K562 (cell line): ENCODE measurements around the gene FBLN7. TPM values are rescaled to one million over a fixed set of nuclear protein-coding genes. Genes with fewer than 3 reads are reported as not detected.

Source experiments
- ATAC-seq: fragments of 200-7000 bp; cut with Tn5 transposase; 3 replicates; pipeline ENCODE4 v1.9.1; 2020; ENCODE audit warnings: moderate library complexity
- BruUV-seq: library from RNA; stranded (reverse); fragments of 400-500 nt; replicated peaks from 2 replicates; lab custom pipeline; 2021; lab: Mats Ljungman, UMichigan
- CTCF ChIA-PET: fragments of 300-600 bp; formaldehyde crosslinking; extraction: SDS; loops from one replicate; lab custom pipeline; 2021; ENCODE audit warnings: low intra/inter-chr PET ratio; lab: Yijun Ruan, JAX
- POLR2A ChIA-PET: fragments of 300-600, 350-650 bp; sonication (Branson Sonifier 250); formaldehyde crosslinking; extraction: SDS; loops from one replicate; lab custom pipeline; 2021; ENCODE audit warnings: antibody characterized with exemption, inconsistent platforms; lab: Yijun Ruan, JAX
- DNase-seq, 4 experiments: peaks; one replicate each; pipeline versions ENCODE4 v3.0.0 to v3.0.0-alpha.2; 2011 to 2018; ENCODE audit warnings: low spot score in 3 of 4, mixed read lengths in 3 of 4; ENCODE audit errors: extremely low read depth in 1 of 4
- FAIRE-seq: peaks from 2 replicates; lab custom pipeline; 2011; peaks lifted over from hg19 to GRCh38; lab: Jason Lieb, UNC
- H2AFZ ChIP-seq: 2 replicates; pipeline ENCODE4 v1.6.0; 2011; ENCODE audit warnings: low read depth, low read length, control low read depth, inconsistent platforms
- H3K27ac ChIP-seq: fragments of 200-600 bp; 3 replicates; pipeline ENCODE4 v1.8.0; 2011; ENCODE audit warnings: low read depth, mild to moderate bottlenecking, control low read depth, inconsistent platforms, low read length, moderate library complexity, mixed read lengths; ENCODE audit errors: extremely low read depth
- H3K27me3 ChIP-seq, 2 experiments: fragments of 300-600 bp in 1 of 2; 2 replicates in 1 of 2; 3 replicates in 1 of 2; pipeline versions ENCODE4 v1.6.0 to v1.8.0; 2011; ENCODE audit warnings: inconsistent platforms in 2 of 2, low read length in 2 of 2, mild to moderate bottlenecking in 1 of 2, mixed read lengths in 1 of 2, moderate library complexity in 1 of 2; ENCODE audit not compliant: control insufficient read depth in 2 of 2, insufficient read depth in 2 of 2
- H3K36me3 ChIP-seq: fragments of 300-600 bp; 3 replicates; pipeline ENCODE4 v1.8.0; 2011; ENCODE audit warnings: mild to moderate bottlenecking, low read length, inconsistent platforms; ENCODE audit not compliant: control insufficient read depth, insufficient read depth
- H3K4me1 ChIP-seq, 2 experiments: fragments of 200-600 bp in 1 of 2; replicated peaks in 1 of 2; 2 replicates in 1 of 2; 3 replicates in 1 of 2; pipeline versions ENCODE4 v1.5.1 to v1.8.0; 2011; ENCODE audit warnings: inconsistent platforms in 2 of 2, low read length in 2 of 2, mild to moderate bottlenecking in 1 of 2, mixed read lengths in 1 of 2, moderate library complexity in 1 of 2; ENCODE audit not compliant: control insufficient read depth in 2 of 2, insufficient read depth in 2 of 2
- H3K4me2 ChIP-seq: 2 replicates; pipeline ENCODE4 v1.6.1; 2011; ENCODE audit warnings: low read length, control low read depth, inconsistent platforms, mixed read lengths; ENCODE audit not compliant: insufficient read depth
- H3K4me3 ChIP-seq: fragments of 200-600 bp; sonication (generic), shearing (Covaris generic); 2 replicates; pipeline ENCODE4 v1.5.1; 2016; ENCODE audit warnings: control low read depth, inconsistent platforms
- H3K79me2 ChIP-seq: fragments of 200-600 bp; 3 replicates; pipeline ENCODE4 v1.8.0; 2011; ENCODE audit warnings: low read length, inconsistent platforms; ENCODE audit not compliant: control insufficient read depth, insufficient read depth
- H3K9ac ChIP-seq, 2 experiments: 2 replicates each; pipeline versions ENCODE4 v1.6.0 to v1.6.1; 2011; ENCODE audit warnings: low read depth in 2 of 2, low read length in 2 of 2, control low read depth in 1 of 2, inconsistent platforms in 1 of 2, mild to moderate bottlenecking in 1 of 2, mixed read lengths in 1 of 2; ENCODE audit not compliant: insufficient read depth in 1 of 2
- H3K9me1 ChIP-seq: one replicate; pipeline ENCODE4 v1.6.0; 2011; ENCODE audit warnings: inconsistent platforms, mild to moderate bottlenecking, low read length, moderate library complexity; ENCODE audit not compliant: control insufficient read depth, insufficient read depth
- H3K9me3 ChIP-seq: replicated peaks from 2 replicates; pipeline ENCODE4 v1.5.1; 2011; ENCODE audit warnings: low read depth, low read length, inconsistent platforms; ENCODE audit not compliant: control insufficient read depth, insufficient read depth
- H4K20me1 ChIP-seq: replicated peaks from 2 replicates; pipeline ENCODE4 v1.6.1; 2011; ENCODE audit warnings: low read length, inconsistent platforms, mixed read lengths; ENCODE audit not compliant: control insufficient read depth, insufficient read depth
- C11orf30 ChIP-seq: fragments of 450-650 bp; IDR thresholded peaks from 2 replicates; pipeline ENCODE4 v1.6.1; 2016; ENCODE audit warnings: low read depth, mild to moderate bottlenecking
- CCAR2 ChIP-seq: fragments of 200-400 bp; formaldehyde crosslinking; IDR thresholded peaks from 2 replicates; pipeline ENCODE4 v1.6.1; 2017; ENCODE audit warnings: mild to moderate bottlenecking, low read depth, low read length
- CREB3L1 ChIP-seq: fragments of 450-650 bp; IDR thresholded peaks from 2 replicates; pipeline ENCODE4 v1.6.1; 2014; ENCODE audit warnings: low read depth, mild to moderate bottlenecking, moderate library complexity, borderline replicate concordance
- HNRNPK ChIP-seq: fragments of 200-400 bp; formaldehyde crosslinking; IDR thresholded peaks from one replicate; pipeline ENCODE4 v1.6.1; 2018; ENCODE audit warnings: mild to moderate bottlenecking, low read depth, low read length; ENCODE audit not compliant: poor library complexity, severe bottlenecking
- MAFF ChIP-seq: IDR thresholded peaks from 2 replicates; pipeline ENCODE4 v1.6.1; 2012; ENCODE audit warnings: low read length, improper control_type of control experiment
- MAFG ChIP-seq: fragments of 450-650 bp; conservative IDR thresholded peaks from 2 replicates; pipeline ENCODE4 v1.6.1; 2016; ENCODE audit warnings: missing genetic modification characterization, missing compliant biosample characterization
- MAFK ChIP-seq: IDR thresholded peaks from 2 replicates; pipeline ENCODE4 v1.6.1; 2011; ENCODE audit warnings: low read length, improper control_type of control experiment
- NR2C2 ChIP-seq, 2 experiments: fragments of 200-800 bp in 1 of 2; sonication (Bioruptor generic) in 1 of 2; sonication (generic) in 1 of 2; formaldehyde crosslinking in 1 of 2; IDR thresholded peaks; 2 replicates each; pipeline versions ENCODE4 v1.6.1 to v1.8.0; 2016 to 2022; ENCODE audit warnings: mild to moderate bottlenecking in 1 of 2, missing compliant biosample characterization in 1 of 2, missing genetic modification characterization in 1 of 2, missing genetic modification reagents in 1 of 2
- TCF7 ChIP-seq: sonication (generic); IDR thresholded peaks from 2 replicates; pipeline ENCODE4 v1.6.1; 2016; ENCODE audit warnings: antibody characterized with exemption, borderline replicate concordance
- U2AF1 ChIP-seq: fragments of 200-400 bp; formaldehyde crosslinking; optimal IDR thresholded peaks from 2 replicates; pipeline ENCODE3; 2017; ENCODE audit warnings: mild to moderate bottlenecking, low read depth, low read length, moderate library complexity
- ZNF174 ChIP-seq: fragments of 250-450 bp; sonication (Bioruptor Pico); IDR thresholded peaks from 2 replicates; pipeline ENCODE4 v1.4.0; 2020; ENCODE audit warnings: mild to moderate bottlenecking
- ZNF316 ChIP-seq: fragments of 450-650 bp; IDR thresholded peaks from 2 replicates; pipeline ENCODE4 v1.6.1; 2016
- ZNF699 ChIP-seq: fragments of 250-450 bp; sonication (Bioruptor Pico); IDR thresholded peaks from 2 replicates; pipeline ENCODE4 v1.8.0; 2021; ENCODE audit warnings: mild to moderate bottlenecking, moderate library complexity; ENCODE audit not compliant: insufficient replicate concordance
- ZNF75A ChIP-seq: fragments of 450-650 bp; formaldehyde crosslinking; IDR thresholded peaks from 2 replicates; pipeline ENCODE4 v1.4.0; 2020; ENCODE audit warnings: mild to moderate bottlenecking
- WGBS: fragments of 100-300 bp; shearing (Covaris generic); methylation state at CpG from one replicate; pipeline ENCODE4 v1.1.6; 2016; ENCODE audit warnings: low coverage, mixed read lengths; ENCODE audit not compliant: insufficient coverage; ENCODE audit errors: missing lambda C conversion rate; 5-methylcytosine and 5-hydroxymethylcytosine counted together
- in situ Hi-C: fragments of 300-500 bp; cut with MboI; formaldehyde crosslinking; loops from 4 replicates; pipeline ENCODE4 v1.15.0; 2018; ENCODE audit warnings: inconsistent platforms, mixed read lengths
- intact Hi-C: fragments of 100-400 bp; cut with micrococcal nuclease; formaldehyde crosslinking; loops from 2 replicates; pipeline ENCODE4 v1.14.2; 2022
- polyA plus RNA-seq, 8 experiments: library from polyadenylated mRNA; depleted of rRNA in 4 of 8; stranded (reverse) in 5 of 8; unstranded in 3 of 8; fragments of >200 nt; fragmentation: Nextera tagmentation in 2 of 8; fragmentation: Illumina TruSeq in 1 of 8; extraction: Ambion mirVana in 2 of 8; extraction: Trizol in 1 of 8; gene quantifications; 2 replicates each; pipeline versions ENCODE4 v1.2.1 to v1.2.3, GENCODE V29; 2011 to 2014; ENCODE audit warnings: inconsistent platforms in 1 of 8, missing spikeins in 1 of 8
- total RNA-seq, 7 experiments: library from RNA; depleted of rRNA in 6 of 7; stranded (reverse); fragments of >200 nt in 6 of 7; fragmentation: Illumina TruSeq in 2 of 7; extraction: Trizol in 2 of 7; gene quantifications; 2 replicates each; pipeline versions ENCODE4 v1.2.1 to v1.2.3, GENCODE V29; 2011 to 2021; ENCODE audit warnings: low replicate concordance in 1 of 7
- TF ChIP-seq, protein P1 (sequence below): fragments of 250-450 bp; sonication (Bioruptor Pico); IDR thresholded peaks from 2 replicates; pipeline ENCODE4 v1.5.0; 2020; ENCODE audit warnings: mild to moderate bottlenecking
- TF ChIP-seq, protein P2 (sequence below): sonication (generic); formaldehyde crosslinking; IDR thresholded peaks from 2 replicates; pipeline ENCODE4 v1.5.0; 2020; ENCODE audit warnings: missing genetic modification reagents

FBLN7 gene
- total and polyA plus RNA-seq, 9 of the 15 experiments (the other 6 are each of a cell fraction or from before 2014, with no cell fraction given) = 0.13 TPM; not detected in 8

GRCh38 chr2:112229348-112229747 lies 91.2 kb downstream of the FBLN7 start (continued):
- no peak for TF ChIP-seq U2AF1
- TF ChIP-seq, all 486 proteins: peak for 0

DNA sequence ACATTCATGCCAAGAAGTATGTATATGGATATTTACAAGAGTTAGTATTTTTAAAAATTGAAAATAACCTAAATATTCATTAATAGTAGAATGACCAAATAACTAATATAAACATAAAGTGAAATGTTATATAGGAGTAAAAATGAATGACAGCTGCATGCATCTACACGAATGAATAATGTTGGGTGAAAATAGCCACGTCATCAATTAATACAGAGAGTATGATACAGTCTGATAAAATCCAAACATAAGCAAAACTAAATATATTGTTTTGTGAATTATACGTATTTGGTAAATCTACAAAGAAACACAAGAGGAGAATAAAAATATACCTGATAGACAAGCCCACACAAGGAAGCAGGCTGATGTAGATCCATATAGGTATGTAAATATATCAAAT lies 92.2 kb downstream of the FBLN7 start:
- TF ChIP-seq MAFK (peak; percentile 70), C11orf30 (peak; percentile 74), CCAR2 (no peak), MAFG (tag) (peak; percentile 59; the same call in 1 of the 2 replicates), ZNF75A (CRISPR knock-in tag) (no peak), ZNF174 (CRISPR knock-in tag) (no peak), CREB3L1 (no peak), ZNF316 (peak; percentile 88), NR2C2 (CRISPR knock-in tag; IDR thresholded peaks at IDR 0.05) (no peak), NR2C2 (tag; IDR thresholded peaks at IDR 0.05) (no peak), ZNF699 (no peak), MAFF (peak; percentile 58), TCF7 (no peak), HNRNPK (no peak)
- TF ChIP-seq, protein P1, sequence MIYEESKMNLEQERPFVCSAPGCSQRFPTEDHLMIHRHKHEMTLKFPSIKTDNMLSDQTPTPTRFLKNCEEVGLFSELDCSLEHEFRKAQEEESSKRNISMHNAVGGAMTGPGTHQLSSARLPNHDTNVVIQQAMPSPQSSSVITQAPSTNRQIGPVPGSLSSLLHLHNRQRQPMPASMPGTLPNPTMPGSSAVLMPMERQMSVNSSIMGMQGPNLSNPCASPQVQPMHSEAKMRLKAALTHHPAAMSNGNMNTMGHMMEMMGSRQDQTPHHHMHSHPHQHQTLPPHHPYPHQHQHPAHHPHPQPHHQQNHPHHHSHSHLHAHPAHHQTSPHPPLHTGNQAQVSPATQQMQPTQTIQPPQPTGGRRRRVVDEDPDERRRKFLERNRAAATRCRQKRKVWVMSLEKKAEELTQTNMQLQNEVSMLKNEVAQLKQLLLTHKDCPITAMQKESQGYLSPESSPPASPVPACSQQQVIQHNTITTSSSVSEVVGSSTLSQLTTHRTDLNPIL (CRISPR knock-in tag) = no peak
- TF ChIP-seq, protein P2, sequence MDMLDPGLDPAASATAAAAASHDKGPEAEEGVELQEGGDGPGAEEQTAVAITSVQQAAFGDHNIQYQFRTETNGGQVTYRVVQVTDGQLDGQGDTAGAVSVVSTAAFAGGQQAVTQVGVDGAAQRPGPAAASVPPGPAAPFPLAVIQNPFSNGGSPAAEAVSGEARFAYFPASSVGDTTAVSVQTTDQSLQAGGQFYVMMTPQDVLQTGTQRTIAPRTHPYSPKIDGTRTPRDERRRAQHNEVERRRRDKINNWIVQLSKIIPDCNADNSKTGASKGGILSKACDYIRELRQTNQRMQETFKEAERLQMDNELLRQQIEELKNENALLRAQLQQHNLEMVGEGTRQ (CRISPR knock-in tag) = no peak
- ATAC-seq = no peak
- POLR2A ChIA-PET = no interaction called here
- no peaks in the 10 kb centered on the region for H3K79me2 ChIP-seq
- DNase-seq = no peak
- H3K36me3 ChIP-seq = peaks cover 52% of the 10 kb centered on the region
- no peak overlapping the region for H3K4me3 ChIP-seq
- H2AFZ ChIP-seq = no peak overlapping the region
- H3K9ac ChIP-seq = no peak overlapping the region
- H3K9me3 ChIP-seq = no peaks in the 10 kb centered on the region
- no TSS peak for BruUV-seq
- H4K20me1 ChIP-seq = no peaks in the 10 kb centered on the region
- in situ Hi-C loops = loop anchor here (25.0 kb wide), 1 partner anchor 343 kb away; the partner anchor contains the start of genes ANAPC1 and MERTK
- no peak overlapping the region for H3K4me2 ChIP-seq
- H3K9me1 ChIP-seq = no peaks in the 10 kb centered on the region
- intact Hi-C loops = no loop called here
- H3K27ac ChIP-seq = no peak overlapping the region
- FAIRE-seq = no peak
- no peaks in the 10 kb centered on the region for H3K27me3 ChIP-seq
- H3K4me1 ChIP-seq = no peaks in the 10 kb centered on the region
- 93% methylated on average over 3 of the region's 3 CpGs for WGBS
- CTCF ChIA-PET = no interaction called here
